BJ (cell line): ENCODE results near the gene DYRK1A. TPM values are rescaled to one million over a fixed set of nuclear protein-coding genes. Genes with fewer than 3 reads are reported as not detected.

Experiments
- CTCF ChIA-PET: fragments of 350-600 bp; formaldehyde crosslinking; extraction: SDS; loops from one replicate; lab custom pipeline; 2021; ENCODE audit warnings: antibody characterized with exemption, inconsistent platforms; lab: Yijun Ruan, JAX
- POLR2A ChIA-PET: fragments of 300-600 bp; sonication (Branson Sonifier 250); formaldehyde crosslinking; extraction: SDS; loops from one replicate; lab custom pipeline; 2021; ENCODE audit warnings: antibody characterized with exemption; lab: Charles Lee
- DNase-seq: peaks from one replicate; pipeline ENCODE4 v3.0.0-alpha.2; 2011; ENCODE audit warnings: low read depth
- H3K27me3 ChIP-seq: 2 replicates; pipeline ENCODE4 v1.6.0; 2011; ENCODE audit warnings: low read length; ENCODE audit not compliant: control insufficient read depth, insufficient read depth
- H3K36me3 ChIP-seq: 2 replicates; pipeline ENCODE4 v1.5.1; 2011; ENCODE audit warnings: low read length; ENCODE audit not compliant: control insufficient read depth, insufficient read depth
- H3K4me3 ChIP-seq: 2 replicates; pipeline ENCODE4 v1.5.1; 2011; ENCODE audit warnings: low read depth, mild to moderate bottlenecking, control low read depth, low read length
- CTCF ChIP-seq: IDR thresholded peaks from 2 replicates; pipeline ENCODE4 v1.5.1; 2011; ENCODE audit warnings: low read depth, mild to moderate bottlenecking, control low read depth, inconsistent platforms, low read length, moderate library complexity; ENCODE audit not compliant: insufficient read depth
- polyA plus RNA-seq: library from polyadenylated mRNA; depleted of rRNA; stranded (reverse); fragments of >200 nt; gene quantifications from 2 replicates; pipeline ENCODE4 v1.2.3, GENCODE V29; 2011; rRNA removed

The DYRK1A gene
- polyA plus RNA-seq, 1 experiment: 55.9 TPM

GRCh38 chr21:37568916-37569315, 202.3 kb downstream of the DYRK1A start:
- Histone ChIP-seq H3K36me3 (no peaks in the 10 kb centered on the region), H3K4me3 (no peak overlapping the region), H3K27me3 (no peaks in the 10 kb centered on the region)
- DNase-seq: no peak
- CTCF ChIA-PET: interaction anchor here (2.0 to 3.4 kb wide), 2 partner anchors 10 to 14 kb away, joined by 4 to 11 read pairs; no protein-coding TSS in a partner anchor
- TF ChIP-seq CTCF: no peak
- POLR2A ChIA-PET: no interaction called here

GRCh38 chr21:37571442-37571841, 204.9 kb downstream of the DYRK1A start:
- POLR2A ChIA-PET: no interaction called here
- H3K4me3 ChIP-seq: no peak overlapping the region
- H3K27me3 ChIP-seq: no peaks in the 10 kb centered on the region; the same call in 1 of the 2 replicates
- no peaks in the 10 kb centered on the region for H3K36me3 ChIP-seq
- DNase-seq: no peak
- no peak for TF ChIP-seq CTCF
- CTCF ChIA-PET: interaction anchor here (1.9 kb wide), 1 partner anchor 103 kb away, joined by 7 read pairs; no protein-coding TSS in a partner anchor

DNA sequence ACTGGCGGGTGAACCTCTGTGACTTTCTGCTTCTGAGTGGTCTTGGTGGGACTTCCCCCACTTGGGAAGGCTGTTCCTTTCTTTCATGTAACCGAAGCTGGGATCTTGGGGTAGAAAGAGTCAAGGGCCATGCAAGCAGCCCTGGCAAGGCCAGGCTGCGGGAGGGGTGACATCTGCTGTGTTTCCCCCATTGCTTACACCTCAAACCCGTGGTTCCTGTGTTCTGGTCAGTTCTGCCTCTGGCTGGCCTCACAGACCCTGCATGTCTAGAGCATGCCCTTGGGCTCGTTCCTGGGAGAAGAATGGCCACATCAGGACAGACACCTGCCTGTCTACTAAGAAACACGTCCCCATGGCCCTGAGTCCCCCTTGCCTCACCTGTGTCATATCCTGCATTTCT, 207.7 kb downstream of the DYRK1A start:
- DNase-seq: no peak
- ChIA-PET CTCF (interaction anchor here (1.8 kb wide), 1 partner anchor 9 kb away, joined by 5 read pairs; no protein-coding TSS in a partner anchor), POLR2A (no interaction called here)

DNA sequence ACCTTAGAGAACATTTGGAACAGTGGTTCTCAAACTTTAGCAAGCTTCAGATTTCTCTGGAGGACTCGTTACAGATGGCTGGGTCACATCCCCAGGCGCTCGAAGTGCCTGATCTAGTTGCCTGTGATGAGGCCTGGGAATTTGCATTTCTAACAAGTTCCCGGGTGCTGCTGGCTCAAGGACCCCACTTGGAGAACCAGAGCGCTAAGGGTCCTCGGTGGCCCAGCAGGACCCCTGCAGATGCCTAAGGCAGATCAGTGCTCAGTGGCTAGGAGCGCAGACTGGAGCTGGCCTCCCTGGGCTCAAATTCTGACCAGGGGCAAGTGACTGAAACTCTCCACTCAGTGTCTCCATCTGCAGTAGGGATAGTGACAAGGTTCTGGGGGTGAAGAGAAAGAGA, 208.2 kb downstream of the DYRK1A start:
- no peak for TF ChIP-seq CTCF
- Histone ChIP-seq H3K4me3 (no peak overlapping the region), H3K36me3 (no peaks in the 10 kb centered on the region), H3K27me3 (no peaks in the 10 kb centered on the region; the same call in 1 of the 2 replicates)
- ChIA-PET CTCF (interaction anchor here (1.8 kb wide), 1 partner anchor 8 kb away, joined by 5 read pairs; no protein-coding TSS in a partner anchor), POLR2A (no interaction called here)
- no peak for DNase-seq

More for the DNA sequence above, 207.7 kb downstream of the DYRK1A start:
- Histone ChIP-seq H3K27me3 (no peaks in the 10 kb centered on the region; the same call in 1 of the 2 replicates), H3K36me3 (no peaks in the 10 kb centered on the region), H3K4me3 (no peak overlapping the region)
- TF ChIP-seq CTCF: no peak

- POLR2A ChIA-PET: no interaction called here
- Histone ChIP-seq H3K4me3 (no peak overlapping the region), H3K27me3 (no peaks in the 10 kb centered on the region; the same call in 1 of the 2 replicates), H3K36me3 (no peaks in the 10 kb centered on the region)
- no peak for TF ChIP-seq CTCF
- no peak for DNase-seq
- CTCF ChIA-PET: interaction anchor here (1.8 kb wide), 1 partner anchor 7 kb away, joined by 5 read pairs; no protein-coding TSS in a partner anchor
Measured at GRCh38 chr21:37575580-37575979, 209.0 kb downstream of the DYRK1A start.

Other genes starting within 250 kb of the DYRK1A start
- 63.3 and 64.5 TPM in 2 replicates for gene VPS26C, start 99.4 kb upstream of the DYRK1A start, polyA plus RNA-seq